ENCODE data around the gene EPHB1.

DNA sequence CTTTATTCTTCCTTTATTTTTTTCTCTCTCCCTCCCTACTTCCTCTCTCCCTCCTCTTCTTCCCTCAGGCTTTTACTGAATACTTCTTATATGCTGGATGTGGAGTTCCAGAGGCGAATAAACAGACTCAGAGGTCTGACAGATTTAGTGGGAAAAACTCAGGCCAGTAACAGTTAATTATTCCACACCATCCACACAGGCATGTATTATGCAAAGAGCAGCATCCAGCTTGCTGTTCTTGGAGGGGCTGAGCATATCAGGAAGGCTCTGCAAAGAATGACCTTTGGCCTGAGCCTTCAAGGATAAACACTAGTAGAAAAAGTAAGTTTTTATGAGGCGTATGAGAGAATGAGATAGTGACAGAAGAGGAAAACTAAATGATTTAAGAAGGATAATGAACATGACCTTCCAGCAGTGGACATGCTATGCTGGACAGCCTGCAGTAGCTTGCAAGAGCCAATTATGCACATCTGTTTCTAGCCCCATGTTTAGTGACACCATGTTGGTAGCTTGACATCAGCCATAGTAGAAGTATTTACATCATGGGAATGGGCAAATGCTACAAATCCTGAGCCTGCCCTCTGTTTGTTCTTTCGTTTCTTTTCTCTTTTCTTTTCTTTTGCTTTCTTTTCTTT lies 387.4 kb downstream of the EPHB1 start:
- TF ChIP-seq POLR2A (IDR thresholded peaks at IDR 0.05; ENCODE audit: low read depth, low read length) (no peak), POLR2AphosphoS5 (IDR thresholded peaks at IDR 0.05; ENCODE audit: low read depth, low read length) (no peak), TAF1 (IDR thresholded peaks at IDR 0.05; ENCODE audit: low read depth, low read length) (no peak), POU2F2 (IDR thresholded peaks at IDR 0.05; ENCODE audit: low read depth, low read length) (no peak), SPI1 (IDR thresholded peaks at IDR 0.05; ENCODE audit: low read depth, low read length) (no peak)

Data from GM12891 (cell line).